Breast epithelium (tissue), 3 donors: ENCODE data around the gene PRR35.

Experiments
- POLR2A ChIP-seq: fragments of 450-650 bp; IDR thresholded peaks from one replicate; pipeline ENCODE4 v1.6.1; 2016; ENCODE audit warnings: antibody characterized with exemption, mild to moderate bottlenecking, moderate library complexity
- POLR2AphosphoS5 ChIP-seq, 3 donors: sonication (generic); formaldehyde crosslinking; IDR thresholded peaks; one replicate each; pipeline ENCODE4 v1.6.1; 2017; ENCODE audit warnings: antibody characterized with exemption in 3 of 3
- TF ChIP-seq, protein P1 (sequence below), 3 donors: fragments of 450-650 bp; IDR thresholded peaks; one replicate each; pipeline ENCODE4 v1.5.1; 2016 to 2017; ENCODE audit warnings: antibody characterized with exemption in 3 of 3, mild to moderate bottlenecking in 3 of 3, moderate library complexity in 3 of 3

DNA sequence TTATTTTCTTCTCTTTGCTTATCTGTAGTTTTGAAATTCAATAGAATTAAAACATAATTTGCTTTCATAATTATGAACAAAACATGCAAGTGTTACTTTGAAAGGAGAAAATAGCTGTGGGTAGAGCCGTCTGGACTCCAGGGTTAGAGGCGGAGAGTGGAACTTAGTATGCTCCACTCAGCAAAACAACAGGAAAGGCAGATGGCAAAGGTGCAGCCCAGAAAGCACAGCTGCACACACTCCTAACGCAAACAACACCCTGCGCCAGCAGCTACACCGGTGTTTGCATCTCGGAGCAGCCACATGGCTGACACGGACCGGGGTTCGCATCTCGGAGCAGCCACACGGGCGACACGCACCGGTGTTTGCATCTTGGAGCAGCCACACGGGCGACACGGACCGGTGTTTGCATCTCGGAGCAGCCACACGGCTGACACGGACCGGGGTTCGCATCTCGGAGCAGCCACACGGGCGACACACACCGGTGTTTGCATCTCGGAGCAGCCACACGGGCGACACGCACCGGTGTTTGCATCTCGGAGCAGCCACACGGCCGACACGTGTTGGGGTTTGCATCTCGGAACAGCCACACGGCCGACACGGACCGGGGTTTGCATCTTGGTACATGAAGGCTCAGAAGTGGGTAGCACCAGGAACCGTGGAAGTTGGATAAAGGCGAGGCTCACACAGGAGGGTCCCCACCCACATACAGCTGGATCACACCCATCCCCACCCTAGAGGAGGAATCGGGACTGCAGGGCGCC lies 44.8 kb upstream of the PRR35 start:
- TF ChIP-seq POLR2A (no peak), POLR2AphosphoS5 (IDR thresholded peaks at IDR 0.05) (no peak)
- TF ChIP-seq, protein P1, sequence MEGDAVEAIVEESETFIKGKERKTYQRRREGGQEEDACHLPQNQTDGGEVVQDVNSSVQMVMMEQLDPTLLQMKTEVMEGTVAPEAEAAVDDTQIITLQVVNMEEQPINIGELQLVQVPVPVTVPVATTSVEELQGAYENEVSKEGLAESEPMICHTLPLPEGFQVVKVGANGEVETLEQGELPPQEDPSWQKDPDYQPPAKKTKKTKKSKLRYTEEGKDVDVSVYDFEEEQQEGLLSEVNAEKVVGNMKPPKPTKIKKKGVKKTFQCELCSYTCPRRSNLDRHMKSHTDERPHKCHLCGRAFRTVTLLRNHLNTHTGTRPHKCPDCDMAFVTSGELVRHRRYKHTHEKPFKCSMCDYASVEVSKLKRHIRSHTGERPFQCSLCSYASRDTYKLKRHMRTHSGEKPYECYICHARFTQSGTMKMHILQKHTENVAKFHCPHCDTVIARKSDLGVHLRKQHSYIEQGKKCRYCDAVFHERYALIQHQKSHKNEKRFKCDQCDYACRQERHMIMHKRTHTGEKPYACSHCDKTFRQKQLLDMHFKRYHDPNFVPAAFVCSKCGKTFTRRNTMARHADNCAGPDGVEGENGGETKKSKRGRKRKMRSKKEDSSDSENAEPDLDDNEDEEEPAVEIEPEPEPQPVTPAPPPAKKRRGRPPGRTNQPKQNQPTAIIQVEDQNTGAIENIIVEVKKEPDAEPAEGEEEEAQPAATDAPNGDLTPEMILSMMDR (IDR thresholded peaks at IDR 0.05): no peak
